ENCODE results near the gene PTP4A1.
"Not testable (repeated sequence)": the region's sequence is repeated elsewhere in the genome, so short reads cannot be mapped to it uniquely, and the experiment has no call there.

PTP4A1 gene

DNA sequence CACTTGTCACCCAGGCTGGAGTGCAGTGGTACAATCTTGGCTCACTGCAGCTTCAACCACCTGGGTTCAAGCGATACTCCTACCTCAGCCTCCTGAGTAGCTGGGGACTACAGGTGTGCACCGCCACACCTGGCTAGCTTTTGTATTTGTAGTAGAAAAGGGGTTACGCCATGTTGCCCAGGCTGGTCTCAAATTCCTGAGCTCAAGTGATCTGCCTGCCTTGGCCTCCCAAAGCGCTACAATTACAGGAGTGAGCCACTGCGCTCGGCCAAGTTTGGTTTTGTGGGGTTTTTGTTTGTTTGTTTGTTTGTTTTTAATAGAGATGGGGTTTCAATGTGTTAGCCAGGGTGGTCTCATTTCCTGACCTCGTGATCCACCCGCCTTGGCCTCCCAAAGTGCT is 12.3 kb downstream of the PTP4A1 start:
- no peak for DNase-seq

DNA sequence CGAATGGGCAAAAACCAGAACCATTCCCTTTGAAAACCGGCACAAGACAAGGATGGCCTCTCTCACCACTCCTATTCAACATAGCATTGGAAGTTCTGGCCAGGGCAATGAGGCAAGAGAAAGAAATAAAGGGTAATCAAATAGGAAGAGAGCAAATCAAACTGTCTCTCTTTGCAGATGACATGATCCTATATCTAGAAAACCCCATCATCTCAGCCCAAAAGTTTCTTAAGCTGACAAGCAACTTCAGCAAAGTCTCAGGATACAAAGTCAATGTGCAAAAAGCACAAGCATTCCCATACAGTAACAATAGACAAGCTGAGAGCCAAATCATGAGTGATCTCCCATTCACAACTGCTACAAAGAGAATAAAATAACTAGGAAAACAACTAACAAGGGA is 13.4 kb downstream of the PTP4A1 start:
- DNase-seq, result not testable (repeated sequence)

GRCh38 chr6:63589952-63590411 is 17.7 kb downstream of the PTP4A1 start:
- DNase-seq, result no peak

- no peak for DNase-seq
These were observed 20.6 kb downstream of the PTP4A1 start for GRCh38 chr6:63592886-63593285.

- DNase-seq, result no peak
These were observed 25.1 kb downstream of the PTP4A1 start for GRCh38 chr6:63597141-63598048.

- DNase-seq, result peak; percentile 80
These were observed 26.1 kb downstream of the PTP4A1 start for GRCh38 chr6:63598049-63599036.

DNA sequence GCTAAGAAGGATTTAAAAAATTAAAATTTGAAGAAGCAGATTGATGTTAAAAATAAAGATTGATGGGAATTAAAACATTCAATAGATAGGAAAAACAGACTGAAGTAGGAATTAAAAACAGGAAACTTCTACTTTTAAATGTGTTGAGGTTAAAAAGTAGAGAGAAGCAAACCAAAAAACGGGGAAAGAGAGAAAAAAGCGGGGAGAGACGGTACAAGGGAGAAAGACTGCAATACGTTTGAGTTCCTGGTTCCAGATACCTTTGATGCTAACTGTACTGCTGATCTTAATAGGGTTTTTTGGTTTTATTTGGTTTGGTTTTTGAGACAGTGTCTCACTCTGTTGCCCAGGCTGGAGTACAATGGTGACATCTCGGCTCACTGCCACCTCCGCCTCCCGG is 27.0 kb downstream of the PTP4A1 start:
- DNase-seq, result no peak

GRCh38 chr6:63600136-63600535 is 27.9 kb downstream of the PTP4A1 start:
- DNase-seq, result no peak

DNA sequence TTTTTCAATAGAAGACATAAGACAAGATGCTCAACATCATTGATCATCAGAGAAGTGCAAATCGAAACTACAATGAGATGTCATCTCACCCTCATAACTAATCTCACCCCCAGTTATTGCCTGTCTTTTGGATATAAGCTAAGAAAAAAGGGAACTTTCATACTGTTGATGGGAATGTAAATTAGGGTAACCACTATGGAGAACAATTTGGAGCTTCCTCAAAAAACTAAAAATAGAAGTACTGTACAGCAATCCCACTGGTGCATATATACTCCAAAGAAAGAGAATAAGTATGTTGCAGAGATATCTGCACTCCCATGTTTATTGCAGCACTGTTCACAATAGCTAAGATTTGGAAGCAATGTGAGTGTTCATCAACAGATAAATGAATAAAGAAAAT is 37.0 kb downstream of the PTP4A1 start:
- no peak for DNase-seq

DNA sequence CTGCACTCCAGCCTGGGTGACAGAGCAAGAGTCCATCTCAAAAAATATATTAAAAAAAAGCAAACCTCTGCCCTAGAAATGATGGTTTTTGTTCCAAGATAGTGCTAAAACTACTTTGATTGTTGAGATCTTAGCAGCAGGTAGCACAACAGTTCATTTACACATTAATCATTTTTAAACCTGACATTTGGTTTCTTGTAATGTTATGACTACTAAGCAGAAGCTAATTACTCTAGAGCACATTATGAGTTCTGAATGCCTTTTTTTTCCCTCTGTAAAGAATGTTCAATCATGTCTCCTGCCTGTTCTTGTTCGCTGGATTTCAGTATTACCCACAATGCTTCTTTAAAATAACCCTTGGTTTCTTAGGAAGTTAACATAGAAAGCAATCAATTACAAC is 38.7 kb downstream of the PTP4A1 start:
- no peak for DNase-seq

GRCh38 chr6:63611560-63611959 is 39.3 kb downstream of the PTP4A1 start:
- DNase-seq, result no peak

DNA sequence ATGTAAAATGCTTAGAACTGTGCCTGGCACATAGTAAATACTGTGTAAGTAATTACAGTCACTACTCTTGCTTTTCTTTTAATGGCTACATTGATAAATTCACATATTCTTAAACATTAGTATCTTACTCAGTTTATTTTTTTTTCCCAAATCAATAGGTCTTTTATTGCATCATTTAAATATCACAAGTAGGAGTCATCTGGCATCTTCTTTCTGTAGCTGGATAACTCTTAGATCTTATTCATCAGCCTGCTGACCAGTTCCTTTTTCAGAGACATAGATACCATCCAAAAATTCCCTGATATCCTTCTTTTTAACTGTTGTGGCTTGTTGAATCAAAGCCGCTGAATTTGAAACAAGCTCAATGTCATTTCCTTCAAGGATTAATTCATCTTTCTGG is 43.3 kb downstream of the PTP4A1 start:
- no peak for DNase-seq
